Right renal cortex interstitium (tissue), 3 donors: ENCODE results near the gene KLHDC10. TPM values are rescaled to one million over a fixed set of nuclear protein-coding genes. Genes with fewer than 3 reads are reported as not detected.
"Not testable (repeated sequence)": the region's sequence is repeated elsewhere in the genome, so short reads cannot be mapped to it uniquely, and the experiment has no call there.

Source experiments
- DNase-seq, 3 donors: peaks; one replicate each; pipeline ENCODE4 v3.0.0-alpha.2; 2013; ENCODE audit warnings: low read depth in 3 of 3, low spot score in 2 of 3
- polyA plus RNA-seq, 3 donors: library from polyadenylated mRNA; unstranded; fragments of 120-200 nt; gene quantifications; one replicate each; pipeline ENCODE4 v1.2.1, GENCODE V29; 2013; ENCODE audit not compliant: insufficient read length in 3 of 3

KLHDC10 gene
- polyA plus RNA-seq, 3 donors, result 49.6 to 56.2 (median 52.2) TPM

- peak in 1 of 3 donors; percentile 47 for DNase-seq
Measured at GRCh38 chr7:130152493-130153210, 82.3 kb downstream of the KLHDC10 start.

- DNase-seq, result no peak
Measured at GRCh38 chr7:130153211-130153908, 83.0 kb downstream of the KLHDC10 start.

- DNase-seq, result no peak
Measured at GRCh38 chr7:130154131-130154500, 83.8 kb downstream of the KLHDC10 start.

- DNase-seq, result no peak
Measured at GRCh38 chr7:130154501-130155317, 84.4 kb downstream of the KLHDC10 start.

GRCh38 chr7:130156140-130156539, 85.8 kb downstream of the KLHDC10 start:
- DNase-seq, result no peak

- DNase-seq, result no peak
Measured at GRCh38 chr7:130157700-130158099, 87.4 kb downstream of the KLHDC10 start.

- no peak for DNase-seq
Measured at GRCh38 chr7:130160023-130160422, 89.7 kb downstream of the KLHDC10 start.

- no peak for DNase-seq
Measured at GRCh38 chr7:130160455-130160854, 90.1 kb downstream of the KLHDC10 start.

GRCh38 chr7:130162196-130162595, 91.9 kb downstream of the KLHDC10 start:
- DNase-seq, result no peak

- no peak for DNase-seq
Measured at GRCh38 chr7:130174237-130174959, 104.1 kb downstream of the KLHDC10 start.

- DNase-seq, result no peak
Measured at GRCh38 chr7:130178251-130178650, 107.9 kb downstream of the KLHDC10 start.

GRCh38 chr7:130179631-130180030, 109.3 kb downstream of the KLHDC10 start:
- no peak for DNase-seq

GRCh38 chr7:130180571-130181262, 110.4 kb downstream of the KLHDC10 start:
- DNase-seq, result no peak

- DNase-seq, result no peak
Measured at GRCh38 chr7:130181263-130181605, 110.9 kb downstream of the KLHDC10 start.

GRCh38 chr7:130182990-130183389, 112.7 kb downstream of the KLHDC10 start:
- no peak for DNase-seq

GRCh38 chr7:130184349-130184748, 114.0 kb downstream of the KLHDC10 start:
- DNase-seq, result not testable (repeated sequence)
